Aorta (tissue), 5 donors: ENCODE results near the gene XPR1. TPM values are rescaled to one million over a fixed set of nuclear protein-coding genes. Genes with fewer than 3 reads are reported as not detected.

ENCODE experiments used
- ATAC-seq: fragments of 200-7000 bp; cut with Tn5 transposase; one replicate; pipeline ENCODE4 v1.9.1; 2022; ENCODE audit warnings: moderate library complexity; ENCODE audit not compliant: low FRiP score
- DNase-seq, 2 donors: peaks; one replicate each; pipeline ENCODE4 v3.0.0-alpha.2; 2020
- H3K27ac ChIP-seq, 2 donors: one replicate each; pipeline ENCODE4 v1.5.1; 2013; ENCODE audit warnings: low read length in 2 of 2, mild to moderate bottlenecking in 2 of 2, moderate library complexity in 2 of 2, control low read depth in 1 of 2, inconsistent platforms in 1 of 2, low read depth in 1 of 2
- H3K27me3 ChIP-seq, 2 donors: one replicate each; pipeline ENCODE4 v1.6.1; 2013; ENCODE audit warnings: control low read depth in 1 of 2, low read length in 1 of 2, mild to moderate bottlenecking in 1 of 2, moderate library complexity in 1 of 2; ENCODE audit not compliant: insufficient read depth in 2 of 2, control insufficient read depth in 1 of 2
- H3K36me3 ChIP-seq, 2 donors: one replicate each; pipeline ENCODE4 v1.6.1; 2013; ENCODE audit warnings: control low read depth in 1 of 2, low read length in 1 of 2, mild to moderate bottlenecking in 1 of 2; ENCODE audit not compliant: insufficient read depth in 2 of 2, control insufficient read depth in 1 of 2
- H3K4me1 ChIP-seq, 2 donors: one replicate each; pipeline ENCODE4 v1.6.1; 2013; ENCODE audit warnings: low read length in 2 of 2, control low read depth in 1 of 2, mild to moderate bottlenecking in 1 of 2, moderate library complexity in 1 of 2; ENCODE audit not compliant: insufficient read depth in 2 of 2, control insufficient read depth in 1 of 2
- H3K4me3 ChIP-seq, 2 donors: one replicate each; pipeline ENCODE4 v1.5.1; 2013; ENCODE audit warnings: low read length in 2 of 2, control low read depth in 1 of 2, mild to moderate bottlenecking in 1 of 2
- H3K9me3 ChIP-seq: one replicate; pipeline ENCODE4 v1.6.1; 2013; ENCODE audit warnings: mild to moderate bottlenecking, low read length; ENCODE audit not compliant: control insufficient read depth
- WGBS, 2 donors: extraction: QIAGEN DNeasy Blood & Tissue Kit; methylation state at CpG; one replicate each; pipeline ENCODE4 v1.1.7; 2013; 5-methylcytosine and 5-hydroxymethylcytosine counted together
- intact Hi-C, 2 donors: fragments of 100-400 bp; cut with DNase I; formaldehyde crosslinking; loops; one replicate each; pipeline versions ENCODE4 v1.14.2 to v1.15.0; 2022
- polyA plus RNA-seq, 2 donors: library from polyadenylated mRNA; stranded (reverse); fragments of 200-250 nt; gene quantifications; one replicate each; pipeline ENCODE4 v1.2.3, GENCODE V29; 2013
- total RNA-seq, 2 donors: library from RNA; stranded (reverse); fragmentation: NEBNext Ultra II Directional; extraction: Animal tissue kit (Norgen Biotek cat#: 25700); gene quantifications; one replicate each; pipeline ENCODE4 v1.2.1, GENCODE V29; 2021
- donor health status: healthy with polysubstance abuse.
- donor health status: Bipolar disorder and iron deficiency.
- donor health status: DM: no; HTN: no; CAD: no.
- donor health status: DM: no; HTN: no; CAD: no.
- donor health status: DM: yes; HTN: yes; CAD: no.

The XPR1 gene
- total and polyA plus RNA-seq, 4 donors: 4.6 to 55.4 (median 15.6) TPM

DNA sequence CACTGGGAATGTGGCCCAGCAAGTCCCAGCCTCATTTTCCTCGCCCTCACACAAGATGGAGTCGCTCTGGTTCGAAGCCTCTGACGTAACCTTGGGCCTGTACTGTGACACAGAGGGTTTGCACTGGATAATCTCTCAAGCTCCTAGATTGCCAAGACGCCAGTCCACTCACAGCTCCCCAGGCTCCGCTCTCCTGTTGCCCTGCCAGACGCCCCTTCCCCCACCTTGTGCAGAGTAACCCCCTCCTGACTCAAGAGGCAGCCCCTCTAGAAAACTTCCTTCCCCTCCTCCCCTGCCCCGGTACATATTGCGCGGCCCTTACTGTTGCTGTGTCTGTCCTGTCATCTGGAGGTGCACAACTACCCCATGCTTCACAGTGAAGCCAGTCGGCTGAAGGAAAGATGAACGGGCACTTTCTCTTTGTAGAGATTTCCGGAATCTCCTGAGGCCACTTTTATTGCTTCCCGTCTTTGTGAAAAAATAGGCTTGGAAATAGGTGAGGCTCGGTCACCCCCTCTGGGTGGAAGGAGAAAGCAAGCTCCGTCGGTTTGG, 279.9 kb downstream of the XPR1 start:
- Histone ChIP-seq H3K27ac (peak overlapping the region in 1 of 2 donors; percentile 79), H3K4me3 (peak overlapping the region; percentile 67 to 76), H3K27me3 (no peaks in the 10 kb centered on the region), H3K9me3 (no peaks in the 10 kb centered on the region), H3K4me1 (no peaks in the 10 kb centered on the region), H3K36me3 (no peaks in the 10 kb centered on the region)
- DNase-seq (no peak), ATAC-seq (peak; percentile 23)
- intact Hi-C loops: loop anchor here in 1 of 2 donors (5.0 kb wide), 2 partner anchors 111 to 231 kb away; partner anchors contain the start of gene STX6
- WGBS, 2 donors: 20 to 22% methylated on average over 17 of the region's 17 CpGs

DNA sequence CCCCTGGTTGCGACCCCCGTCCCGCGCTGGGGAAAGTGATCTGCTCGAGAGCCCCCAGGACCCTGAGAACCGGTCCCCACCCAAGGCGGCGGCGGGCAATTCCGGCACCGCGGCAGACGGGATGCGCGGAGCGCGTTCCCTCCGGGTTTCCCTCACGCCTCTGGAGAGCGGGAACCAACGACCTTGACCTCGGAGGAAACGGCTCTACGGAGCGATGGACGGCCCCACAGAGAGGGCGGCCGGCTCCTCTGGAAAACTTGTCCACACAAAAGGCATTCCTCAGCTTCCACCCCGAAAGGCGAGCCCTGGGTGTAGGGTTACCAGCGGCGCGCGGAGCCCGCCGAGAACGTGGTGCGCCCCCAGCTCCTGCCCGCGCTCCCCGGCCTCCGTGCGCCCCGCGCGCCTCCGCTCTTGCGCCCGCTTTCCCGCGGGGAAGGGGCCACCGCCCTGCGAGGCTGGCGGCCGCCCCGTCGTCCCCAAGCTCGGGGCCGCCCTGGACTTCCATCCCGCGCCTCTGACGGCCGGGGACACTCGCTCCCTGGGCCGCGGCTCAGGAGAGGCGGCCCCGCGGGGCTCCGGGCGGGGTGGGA, 280.5 kb downstream of the XPR1 start:
- H3K27me3 ChIP-seq: no peaks in the 10 kb centered on the region
- no peaks in the 10 kb centered on the region for H3K36me3 ChIP-seq
- peak overlapping the region; percentile 79 to 84 for H3K27ac ChIP-seq
- intact Hi-C loops: loop anchor here in 1 of 2 donors (5.0 kb wide), 2 partner anchors 110 to 230 kb away; partner anchors contain the start of gene STX6
- peak overlapping the region; percentile 67 to 76 for H3K4me3 ChIP-seq
- H3K9me3 ChIP-seq: no peaks in the 10 kb centered on the region
- 0 to 1% methylated on average over 54 to 71 of the region's 71 CpGs for WGBS, 2 donors
- no peaks in the 10 kb centered on the region for H3K4me1 ChIP-seq
- DNase-seq: peak in 1 of 2 donors; percentile 53
- ATAC-seq: peak; percentile 40

DNA sequence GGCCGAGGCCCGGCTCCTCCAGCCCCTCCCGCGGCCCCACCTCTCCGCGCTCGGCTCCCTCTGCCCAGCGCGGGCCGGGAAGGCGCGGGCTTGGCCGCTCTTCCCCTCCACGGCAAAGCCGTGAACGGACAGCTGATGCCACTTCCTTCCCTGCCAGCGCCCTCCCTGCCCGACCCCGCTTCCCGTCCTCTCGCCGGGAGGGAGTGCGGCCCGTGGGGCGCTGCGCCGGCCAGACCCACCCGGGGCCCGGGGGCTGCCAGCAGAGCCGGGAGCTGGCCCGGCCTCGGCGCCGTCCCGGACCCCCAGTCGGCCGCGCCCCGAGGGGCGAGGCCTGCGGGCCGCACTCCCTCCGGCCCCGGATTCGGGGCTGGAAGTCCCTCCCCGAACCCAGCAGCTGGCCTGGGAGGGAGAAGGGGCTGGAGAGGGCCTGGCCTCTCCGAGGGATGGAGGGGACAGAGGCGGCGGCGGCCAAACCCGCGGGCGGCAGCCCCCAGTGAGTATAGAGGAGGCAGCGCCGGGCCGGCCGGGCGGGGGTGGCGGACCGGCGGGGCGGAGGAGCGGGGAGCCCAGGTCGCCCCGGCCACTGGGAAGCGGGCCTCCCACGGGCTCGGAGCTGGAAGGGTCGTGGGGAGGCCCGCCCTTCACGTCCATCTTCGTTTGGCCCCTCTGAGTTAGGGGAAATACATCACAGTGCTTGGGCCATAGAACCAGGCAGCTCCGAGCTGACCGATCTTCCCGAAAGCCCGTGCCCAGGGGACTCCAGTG, 281.2 kb downstream of the XPR1 start, which contains the start of gene KIAA1614:
KIAA1614 (plus strand) TSS at position 97 of the 765 bp plus-strand sequence; CDS start at position 444, 347 bp downstream.
- intact Hi-C loops: loop anchor here in 1 of 2 donors (5.0 kb wide), 2 partner anchors 109 to 229 kb away; partner anchors contain the start of gene STX6
- Histone ChIP-seq H3K4me3 (peak within 1 kb of the TSS; percentile 67 to 76), H3K27ac (peak within 1 kb of the TSS; percentile 79 to 84), H3K4me1 (no peaks in the 10 kb centered on the region), H3K27me3 (no peaks in the 10 kb centered on the region), H3K9me3 (no peaks in the 10 kb centered on the region), H3K36me3 (no peaks in the 10 kb centered on the region)
- ATAC-seq (peak; percentile 80), DNase-seq (peak; percentile 63 to 85)
- WGBS, 2 donors: 1% methylated on average over 46 to 76 of the region's 76 CpGs

DNA sequence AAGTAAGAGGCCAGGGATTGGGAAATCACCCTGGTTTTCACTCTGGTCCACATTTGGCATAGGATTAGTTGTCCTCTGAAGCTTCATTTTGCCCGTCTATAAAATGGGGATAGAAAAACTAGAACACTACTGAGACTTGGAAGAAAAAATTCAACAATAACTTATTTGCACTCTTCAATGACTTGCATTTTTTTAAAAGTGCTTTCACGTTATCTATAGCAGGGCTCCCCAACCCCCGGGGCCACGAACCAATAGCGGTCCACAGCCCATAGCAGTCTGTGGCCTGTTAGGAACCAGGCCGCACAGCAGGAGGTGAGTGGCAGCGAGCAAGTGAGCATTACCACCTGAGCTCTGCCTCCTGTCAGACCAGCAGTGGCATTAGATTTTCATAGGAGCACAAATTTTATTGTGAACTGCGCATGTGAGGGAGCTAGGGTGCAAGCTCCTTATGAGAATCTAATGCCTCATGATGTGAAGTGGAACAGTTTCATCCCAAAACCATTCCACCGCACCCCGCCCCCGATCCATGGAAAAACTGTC, 283.7 kb downstream of the XPR1 start:
- WGBS, 2 donors: 94 to 96% methylated on average over 11 of the region's 11 CpGs
- no peak overlapping the region for H3K4me3 ChIP-seq
- H3K9me3 ChIP-seq: no peaks in the 10 kb centered on the region
- no peak for ATAC-seq
- intact Hi-C loops: no loop called here
- no peaks in the 10 kb centered on the region for H3K36me3 ChIP-seq
- no peak overlapping the region for H3K27ac ChIP-seq
- peak in 1 of 2 donors; percentile 12 for DNase-seq
- no peaks in the 10 kb centered on the region for H3K27me3 ChIP-seq
- no peaks in the 10 kb centered on the region for H3K4me1 ChIP-seq

DNA sequence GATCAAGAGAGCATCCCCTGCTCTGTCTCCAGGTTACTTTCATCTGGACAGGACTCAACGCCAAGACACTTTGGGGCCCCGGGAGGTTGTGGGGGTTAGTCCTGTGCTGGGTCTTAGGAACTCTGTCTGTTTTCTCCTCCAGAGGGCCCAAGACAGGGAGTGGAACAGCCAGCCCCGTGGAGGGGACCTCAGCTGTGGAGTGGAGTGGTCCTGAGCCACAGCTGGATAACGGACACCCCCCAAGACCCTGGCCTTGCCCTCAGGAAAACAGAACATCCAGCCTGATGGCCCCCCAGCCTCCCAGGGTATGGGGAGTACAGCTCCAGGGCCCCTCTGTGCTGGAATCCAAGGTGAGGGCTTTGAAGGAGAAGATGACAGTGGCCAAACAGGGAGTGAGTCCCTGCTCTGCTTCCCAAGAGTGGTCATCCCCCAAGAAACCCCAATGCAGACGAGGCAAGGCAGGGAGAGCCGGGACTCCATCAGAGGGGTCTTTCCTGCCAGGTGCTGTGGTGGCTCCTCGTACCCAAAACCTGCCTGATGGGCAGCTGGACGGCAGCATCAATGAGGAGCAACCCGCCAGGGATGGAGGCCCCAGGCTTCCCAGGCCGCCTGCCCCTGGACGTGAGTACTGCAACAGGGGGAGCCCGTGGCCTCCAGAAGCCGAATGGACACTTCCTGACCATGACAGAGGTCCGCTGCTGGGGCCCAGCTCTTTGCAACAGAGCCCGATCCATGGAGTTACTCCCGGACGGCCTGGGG, 284.4 kb downstream of the XPR1 start:
- intact Hi-C loops: no loop called here
- 92% methylated on average over 16 to 17 of the region's 17 CpGs for WGBS, 2 donors
- no peak for ATAC-seq

DNA sequence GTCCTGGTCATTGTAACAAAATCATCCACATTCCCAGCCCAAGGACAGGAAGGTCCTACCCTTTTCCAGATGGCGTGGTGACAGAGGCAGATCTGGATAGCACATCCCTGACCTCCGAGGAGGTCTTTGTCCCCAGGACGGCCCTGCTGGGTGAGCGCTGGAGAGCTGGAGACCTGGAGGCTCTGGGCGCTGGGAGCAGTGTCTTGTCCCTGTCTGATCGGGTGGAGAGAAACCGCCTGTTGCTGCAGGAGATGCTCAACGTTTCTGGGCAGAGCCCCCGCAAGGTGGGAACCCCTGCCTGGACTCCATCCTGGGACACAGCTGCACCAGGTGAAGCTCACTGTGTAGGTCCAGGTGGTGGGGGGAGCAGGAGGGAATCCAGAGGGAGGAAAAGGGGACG, 284.9 kb downstream of the XPR1 start:
- intact Hi-C loops: no loop called here
- no peak overlapping the region for H3K27ac ChIP-seq

More for the DNA sequence above, 284.4 kb downstream of the XPR1 start:
- no peaks in the 10 kb centered on the region for H3K9me3 ChIP-seq
- peak in 1 of 2 donors; percentile 29 for DNase-seq
- no peaks in the 10 kb centered on the region for H3K4me1 ChIP-seq
- H3K27ac ChIP-seq: no peak overlapping the region
- H3K4me3 ChIP-seq: no peak overlapping the region
- no peaks in the 10 kb centered on the region for H3K36me3 ChIP-seq
- no peaks in the 10 kb centered on the region for H3K27me3 ChIP-seq

DNA sequence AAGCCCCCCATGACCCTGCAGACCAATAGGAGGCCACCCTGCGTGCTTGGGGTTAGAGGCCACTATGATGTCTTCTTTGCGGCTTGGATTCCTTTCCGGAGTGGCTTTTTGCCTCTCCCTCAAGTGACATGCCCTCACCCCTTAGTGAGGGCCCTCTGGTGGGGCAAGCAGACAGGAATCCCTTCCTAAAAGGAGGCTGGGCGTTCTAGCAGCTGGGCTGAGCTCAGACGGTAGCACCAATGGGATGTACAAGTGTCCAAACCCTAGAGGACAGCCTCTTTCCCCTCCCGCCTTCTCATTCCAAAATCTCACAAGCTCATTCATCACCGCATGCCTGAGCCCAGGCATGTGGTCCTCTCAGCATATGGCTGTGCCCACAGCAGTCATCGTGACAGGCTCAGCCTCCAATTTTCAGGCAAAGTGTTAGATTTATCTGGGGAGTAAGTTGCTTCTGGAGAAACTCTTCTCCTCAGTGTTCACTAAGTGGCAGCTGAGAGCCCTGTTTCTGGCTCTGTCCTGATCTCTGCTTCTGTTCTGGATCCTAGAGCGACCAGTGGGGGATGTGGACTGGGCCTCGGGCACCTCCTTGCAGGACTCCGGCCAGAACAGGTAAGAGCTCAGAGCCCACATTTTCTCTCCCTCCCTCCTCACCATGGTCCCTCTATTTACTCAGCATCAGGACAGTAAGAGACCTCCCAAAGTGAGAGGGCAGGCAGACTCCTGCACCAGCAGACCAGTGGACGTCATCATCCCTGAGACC, 285.7 kb downstream of the XPR1 start:
- no peak overlapping the region for H3K27ac ChIP-seq
- ATAC-seq (no peak), DNase-seq (peak in 1 of 2 donors; percentile 38)
- WGBS, 2 donors: 84 to 91% methylated on average over 12 of the region's 12 CpGs
- no peaks in the 10 kb centered on the region for H3K27me3 ChIP-seq
- no peaks in the 10 kb centered on the region for H3K4me1 ChIP-seq
- intact Hi-C loops: no loop called here
- H3K4me3 ChIP-seq: no peak overlapping the region
- no peaks in the 10 kb centered on the region for H3K9me3 ChIP-seq
- no peaks in the 10 kb centered on the region for H3K36me3 ChIP-seq

More for the DNA sequence above, 284.9 kb downstream of the XPR1 start:
- WGBS, 2 donors: 91 to 94% methylated on average over 9 to 10 of the region's 10 CpGs
- Histone ChIP-seq H3K4me3 (no peak overlapping the region), H3K36me3 (no peaks in the 10 kb centered on the region), H3K27me3 (no peaks in the 10 kb centered on the region), H3K4me1 (no peaks in the 10 kb centered on the region), H3K9me3 (no peaks in the 10 kb centered on the region)
- no peak for ATAC-seq
- DNase-seq: peak in 1 of 2 donors; percentile 18
